GM19438 (cell line): Measurements from ENCODE around the gene BCL2L1.
"Not testable (repeated sequence)": the region's sequence is repeated elsewhere in the genome, so short reads cannot be mapped to it uniquely, and the experiment has no call there.

Source experiments
- ATAC-seq: cut with Tn5 transposase; IDR thresholded peaks from one replicate; pipeline ENCODE4 v1.9.1; 2021; ENCODE audit warnings: low read depth; ENCODE audit not compliant: unreplicated experiment

BCL2L1 gene

GRCh38 chr20:31626534-31626933 is 96.1 kb downstream of the BCL2L1 start:
- ATAC-seq: not testable (repeated sequence)

- not testable (repeated sequence) for ATAC-seq
Observed at GRCh38 chr20:31623123-31623505, 99.6 kb downstream of the BCL2L1 start.

GRCh38 chr20:31620246-31620645 is 102.4 kb downstream of the BCL2L1 start:
- no peak for ATAC-seq

- ATAC-seq: no peak
Observed at GRCh38 chr20:31617432-31618104, 105.1 kb downstream of the BCL2L1 start.

GRCh38 chr20:31615416-31615815 is 107.3 kb downstream of the BCL2L1 start:
- ATAC-seq: no peak
